Bone marrow (tissue), 2 donors: Measurements from ENCODE around the gene MFAP3.
"Not testable (repeated sequence)": the region's sequence is repeated elsewhere in the genome, so short reads cannot be mapped to it uniquely, and the experiment has no call there.

Experiments
- DNase-seq, 2 donors: peaks; one replicate each; lab custom pipeline; 2025; lab: John Stamatoyannopoulos, UW

The MFAP3 gene

GRCh38 chr5:154053468-154053867, 14.7 kb downstream of the MFAP3 start:
- no peak for DNase-seq

GRCh38 chr5:154055201-154055600, 16.4 kb downstream of the MFAP3 start:
- DNase-seq, result no peak

GRCh38 chr5:154058055-154059038, 19.6 kb downstream of the MFAP3 start:
- no peak for DNase-seq

GRCh38 chr5:154059039-154059430, 20.3 kb downstream of the MFAP3 start:
- DNase-seq, result no peak

GRCh38 chr5:154059583-154059982, 20.8 kb downstream of the MFAP3 start:
- DNase-seq, result no peak

GRCh38 chr5:154060606-154061005, 21.8 kb downstream of the MFAP3 start:
- DNase-seq, result no peak

GRCh38 chr5:154063372-154063771, 24.6 kb downstream of the MFAP3 start:
- DNase-seq, result no peak

- no peak for DNase-seq
Observed at GRCh38 chr5:154065971-154066370, 27.2 kb downstream of the MFAP3 start.

GRCh38 chr5:154069854-154070253, 31.1 kb downstream of the MFAP3 start:
- DNase-seq, result not testable (repeated sequence)

- no peak for DNase-seq
Observed at GRCh38 chr5:154071799-154072413, 33.1 kb downstream of the MFAP3 start.

GRCh38 chr5:154072414-154073171, 33.8 kb downstream of the MFAP3 start:
- peak; percentile 59 to 79 for DNase-seq

GRCh38 chr5:154076240-154076922, 37.6 kb downstream of the MFAP3 start:
- no peak for DNase-seq

GRCh38 chr5:154077696-154078095, 38.9 kb downstream of the MFAP3 start:
- DNase-seq, result no peak

- no peak for DNase-seq
Observed at GRCh38 chr5:154078272-154078671, 39.5 kb downstream of the MFAP3 start.

- DNase-seq, result no peak
Observed at GRCh38 chr5:154081246-154081645, 42.5 kb downstream of the MFAP3 start.

- no peak for DNase-seq
Observed at GRCh38 chr5:154084062-154084639, 45.4 kb downstream of the MFAP3 start.

- DNase-seq, result no peak
Observed at GRCh38 chr5:154086146-154086545, 47.4 kb downstream of the MFAP3 start.

GRCh38 chr5:154086641-154087040, 47.9 kb downstream of the MFAP3 start:
- no peak for DNase-seq

- DNase-seq, result no peak
Observed at GRCh38 chr5:154087260-154087659, 48.5 kb downstream of the MFAP3 start.

GRCh38 chr5:154088801-154089200, 50.0 kb downstream of the MFAP3 start:
- DNase-seq, result no peak

GRCh38 chr5:154090656-154091055, 51.9 kb downstream of the MFAP3 start:
- DNase-seq, result no peak
